Activated CD4-positive, alpha-beta T cell treated with anti-CD3 and anti-CD28 coated beads for 1 hour (primary cell): Measurements from ENCODE around the gene GSG1.
"Not testable (repeated sequence)": the region's sequence is repeated elsewhere in the genome, so short reads cannot be mapped to it uniquely, and the experiment has no call there.

Experiments used
- DNase-seq: peaks from one replicate; pipeline ENCODE4 v3.0.0-alpha.2; 2020

GSG1 gene

GRCh38 chr12:13088496-13088895, 15.0 kb downstream of the GSG1 start:
- DNase-seq: no peak

DNA sequence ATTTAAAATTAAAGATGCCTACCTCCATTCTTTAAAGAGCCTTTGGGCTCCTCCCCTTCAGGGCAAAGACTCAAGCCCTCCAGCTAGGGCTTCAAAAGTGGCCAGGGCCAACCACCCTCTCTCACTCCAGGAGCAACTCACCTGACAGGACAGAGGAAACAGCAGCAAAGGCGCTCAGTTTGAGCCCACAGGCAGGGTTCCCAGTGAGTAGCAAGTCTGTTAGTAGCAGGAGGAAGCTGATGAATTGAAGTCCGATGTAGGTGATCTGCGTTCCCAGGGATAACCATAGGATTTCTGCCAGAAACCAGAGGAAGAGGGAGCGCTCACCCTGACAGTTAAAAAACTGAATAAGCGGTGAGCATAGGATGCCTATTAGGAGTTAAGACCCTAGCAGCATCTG, 15.7 kb downstream of the GSG1 start:
- DNase-seq: no peak

DNA sequence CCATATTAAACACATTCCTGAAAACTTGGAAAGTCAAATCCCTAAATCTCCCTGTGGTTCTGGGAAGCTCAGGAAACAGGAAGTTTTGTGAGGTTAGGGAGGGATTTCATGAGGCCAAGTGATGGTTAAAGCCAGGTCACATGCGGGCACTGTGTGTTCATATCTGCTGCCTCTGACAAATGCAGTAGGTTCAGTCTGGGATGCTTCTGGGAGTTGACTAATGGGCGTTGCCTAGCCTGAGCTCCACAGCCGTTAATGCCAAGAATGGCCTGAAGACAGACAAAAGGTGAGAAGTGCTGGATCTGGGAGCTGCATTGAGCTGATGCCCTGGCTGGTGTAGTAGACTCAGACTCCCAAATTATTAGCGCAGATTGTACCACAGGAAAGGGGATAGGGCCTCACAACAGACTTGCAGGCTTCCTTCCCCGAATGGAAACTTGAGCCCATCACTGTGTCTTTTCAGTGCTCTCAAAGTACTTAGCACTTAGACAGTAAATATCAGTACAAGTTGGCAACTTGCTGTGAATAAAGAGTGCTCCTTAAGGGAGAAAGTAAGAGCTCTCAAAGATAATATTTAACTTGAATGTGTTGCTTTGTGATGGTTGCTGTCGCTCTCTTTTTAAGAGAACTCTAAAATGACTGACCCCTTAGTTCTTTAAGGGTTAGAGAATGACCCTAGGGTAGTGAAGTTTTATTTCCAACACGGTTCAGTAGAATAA, 17.3 kb downstream of the GSG1 start:
- no peak for DNase-seq

DNA sequence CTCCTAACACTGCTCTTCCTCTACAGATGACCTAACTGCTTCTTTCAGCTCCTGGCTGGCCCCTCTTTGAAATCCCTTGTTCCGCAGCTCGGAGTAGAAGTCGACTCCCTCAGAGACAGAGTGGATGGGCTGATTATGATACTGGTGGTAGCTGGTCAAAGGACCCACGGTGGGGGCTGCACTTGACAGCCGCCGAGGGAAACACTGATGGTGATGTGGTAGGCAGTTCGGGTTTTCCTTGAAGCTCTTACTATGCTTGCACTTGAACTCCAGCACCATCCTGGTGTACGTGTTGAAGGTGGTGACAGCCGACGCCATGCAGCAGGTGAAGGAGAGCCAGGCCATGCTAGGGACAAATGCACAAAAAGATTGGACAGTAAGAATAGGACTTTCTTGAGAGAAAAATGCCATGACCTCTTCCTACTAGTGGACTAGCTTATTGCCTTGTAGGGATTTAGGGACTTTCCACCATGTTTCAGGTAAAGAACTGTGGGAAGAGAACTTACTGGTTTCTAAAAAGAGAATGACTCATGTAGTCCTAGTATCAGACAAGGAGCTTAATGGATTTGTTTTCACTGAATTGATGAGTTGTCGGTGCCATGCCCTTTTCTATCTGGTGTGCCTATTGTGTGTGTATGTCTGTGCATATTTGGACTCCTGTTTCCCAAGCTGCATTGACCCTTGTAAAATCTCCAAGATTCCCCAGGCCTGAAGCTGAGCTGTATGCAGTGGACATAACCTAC, 18.4 kb downstream of the GSG1 start:
- DNase-seq: no peak

- DNase-seq: not testable (repeated sequence)
Observed at GRCh38 chr12:13083638-13084037, 19.8 kb downstream of the GSG1 start.

GRCh38 chr12:13082861-13083260, 20.6 kb downstream of the GSG1 start:
- DNase-seq: no peak

DNA sequence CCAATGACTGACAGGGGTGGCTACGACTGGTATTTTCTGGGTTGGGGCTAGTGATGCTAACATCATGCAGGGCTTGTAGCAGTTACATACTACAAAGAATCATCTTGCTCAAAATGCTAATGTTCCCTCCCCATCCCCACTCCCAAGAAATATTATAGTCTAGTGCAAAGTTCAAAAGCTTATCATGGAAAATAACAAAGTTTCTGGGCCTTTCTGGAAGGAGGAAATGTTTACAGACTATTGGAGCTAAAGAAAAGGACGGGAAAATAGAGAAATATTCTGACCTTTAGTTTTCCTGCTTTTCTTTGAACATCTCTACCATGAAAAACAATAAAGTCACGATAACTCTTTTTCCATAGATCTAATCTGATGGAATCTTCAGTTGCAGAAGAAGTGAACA, 23.2 kb downstream of the GSG1 start:
- no peak for DNase-seq

GRCh38 chr12:13079440-13079906, 24.0 kb downstream of the GSG1 start:
- no peak for DNase-seq

DNA sequence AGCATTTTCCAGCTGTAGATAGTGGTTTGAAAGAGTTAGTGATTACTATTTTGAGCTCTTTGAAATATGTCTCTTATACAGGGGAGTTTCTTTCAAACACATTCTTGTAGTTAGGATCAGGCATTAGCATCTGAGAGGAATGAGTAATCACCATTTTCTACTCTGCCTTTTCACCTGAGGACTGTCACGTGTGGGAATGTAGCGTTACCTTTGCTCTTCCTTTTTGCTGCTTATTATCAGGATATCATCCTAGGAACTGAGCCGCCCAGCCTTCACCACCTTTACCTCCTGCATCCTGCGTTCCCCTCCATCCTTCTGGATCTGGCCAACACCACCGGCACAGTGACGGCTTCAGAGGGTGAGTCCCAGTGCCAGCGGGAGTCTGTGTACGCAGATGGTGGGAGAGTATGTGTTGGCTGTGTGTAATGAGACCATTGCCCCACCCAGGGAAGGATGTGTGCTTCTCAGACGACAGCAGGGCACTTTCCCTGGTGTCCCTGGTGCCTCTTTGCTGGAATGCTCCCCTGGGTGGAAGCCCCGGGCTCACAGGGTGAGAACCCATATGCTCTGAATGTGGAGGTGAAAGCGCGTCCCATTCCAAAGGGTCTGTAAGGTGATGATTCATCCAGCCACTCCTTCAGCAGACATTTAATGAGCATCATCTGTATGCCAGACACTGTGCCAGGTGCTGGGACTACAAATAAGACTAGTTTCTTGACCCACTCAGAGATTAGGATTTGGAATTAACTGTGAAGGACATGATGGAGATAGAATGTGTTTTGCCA, 27.5 kb downstream of the GSG1 start:
- no peak for DNase-seq

DNA sequence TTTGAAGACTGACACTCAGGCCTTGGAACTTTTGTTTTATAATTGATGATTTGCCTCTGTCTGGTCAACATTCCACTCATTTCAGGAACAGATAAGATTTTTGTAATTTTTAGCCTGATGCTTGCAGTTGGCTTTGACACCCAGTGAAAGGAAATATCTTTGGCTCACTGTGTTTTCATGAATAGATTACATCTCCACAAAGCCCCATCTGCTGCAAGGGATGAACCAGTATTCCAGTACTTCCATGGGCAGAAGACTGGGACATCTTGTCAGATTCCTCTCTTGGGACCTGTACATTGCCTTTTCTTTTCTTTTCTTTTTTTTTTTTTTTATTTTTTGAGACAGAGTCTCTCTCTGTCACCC, 28.4 kb downstream of the GSG1 start:
- DNase-seq: no peak

GRCh38 chr12:13074396-13075117, 28.9 kb downstream of the GSG1 start:
- DNase-seq: no peak

- no peak for DNase-seq
Observed at GRCh38 chr12:13073173-13073572, 30.3 kb downstream of the GSG1 start.

GRCh38 chr12:13071305-13072280, 31.9 kb downstream of the GSG1 start:
- no peak for DNase-seq

GRCh38 chr12:13069380-13069779, 34.1 kb downstream of the GSG1 start:
- DNase-seq: no peak

- no peak for DNase-seq
Observed at GRCh38 chr12:13067322-13067721, 36.1 kb downstream of the GSG1 start.

GRCh38 chr12:13066459-13066858, 37.0 kb downstream of the GSG1 start:
- no peak for DNase-seq

DNA sequence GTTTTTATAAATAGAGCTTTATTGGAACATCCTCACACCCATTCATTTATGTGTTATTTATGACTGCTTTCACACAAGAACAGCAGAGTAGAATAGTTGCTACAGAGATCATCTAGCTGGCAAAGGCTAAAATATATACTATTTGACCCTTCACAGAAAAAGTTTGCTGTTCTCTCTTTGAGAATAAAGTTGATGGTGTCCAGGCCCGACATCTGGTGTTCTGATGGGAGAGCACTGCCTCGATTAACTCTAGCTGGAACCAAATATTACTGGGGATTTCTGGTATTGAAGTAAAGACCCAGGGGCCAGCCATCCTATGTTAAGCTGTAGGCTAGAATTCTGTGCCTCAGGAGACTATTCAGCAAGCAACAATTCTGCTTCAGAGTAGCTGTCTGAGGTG, 37.5 kb downstream of the GSG1 start:
- DNase-seq: no peak

GRCh38 chr12:13062669-13063068, 40.8 kb downstream of the GSG1 start:
- DNase-seq: no peak

GRCh38 chr12:13061377-13061776, 42.1 kb downstream of the GSG1 start:
- DNase-seq: no peak

GRCh38 chr12:13060581-13060980, 42.9 kb downstream of the GSG1 start:
- DNase-seq: no peak

- DNase-seq: not testable (repeated sequence)
Observed at GRCh38 chr12:13053617-13054016, 49.9 kb downstream of the GSG1 start.

DNA sequence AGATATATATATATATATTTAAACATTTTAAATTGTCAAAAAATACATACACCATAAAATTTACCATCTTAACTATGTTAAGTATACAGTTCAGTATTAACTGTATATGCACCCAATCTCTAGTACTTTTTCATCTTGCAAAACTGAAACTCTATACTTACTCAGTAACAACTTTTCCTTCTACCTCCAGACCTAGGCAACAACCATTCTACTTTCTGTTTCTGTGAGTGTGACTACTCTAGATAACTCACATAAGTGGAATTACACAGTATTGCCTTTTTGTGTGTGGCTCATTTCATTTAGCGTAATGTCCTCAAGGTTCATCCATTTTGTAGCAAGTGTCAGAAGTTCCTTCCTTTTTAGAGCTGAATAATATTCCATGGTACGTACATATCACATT, 51.0 kb downstream of the GSG1 start:
- DNase-seq: no peak
